Measurements from ENCODE around the gene P3H4.

DNA sequence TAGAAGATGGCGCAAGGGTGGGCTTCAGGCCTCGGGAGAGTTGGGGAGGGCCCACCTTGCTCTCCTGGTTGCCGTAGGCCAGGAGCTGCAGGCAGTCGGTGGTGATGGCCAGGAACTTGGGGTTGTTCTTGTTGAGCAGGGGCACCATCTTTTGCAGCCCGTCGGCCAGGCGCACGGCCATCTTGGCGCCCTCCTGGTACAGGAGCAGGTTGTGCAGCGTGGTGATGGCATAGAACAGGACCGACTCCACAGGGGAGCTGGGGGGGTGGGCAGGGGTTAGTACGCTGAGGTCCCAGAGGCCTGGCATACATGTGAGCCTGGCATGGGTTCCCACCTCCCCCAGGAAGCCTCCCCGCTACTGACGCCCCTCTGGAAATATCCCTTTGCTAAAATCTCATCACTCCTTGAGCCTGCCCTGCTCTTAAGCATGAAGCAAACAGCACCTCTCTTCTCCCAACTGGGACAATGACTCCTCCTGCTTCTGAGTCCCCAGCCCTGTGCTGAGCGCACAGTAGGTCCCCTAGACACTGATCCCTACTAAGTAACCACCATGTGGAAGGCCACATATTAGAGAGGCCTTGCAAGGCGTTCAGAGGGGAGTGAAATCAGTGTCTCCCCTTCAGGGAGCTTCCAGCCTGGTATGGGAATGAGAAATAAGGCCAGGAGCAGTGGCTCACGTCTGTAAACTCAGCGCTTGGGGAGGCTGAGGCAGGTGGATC, 44.3 kb downstream of the P3H4 start:
- TF ChIP-seq, protein P1, sequence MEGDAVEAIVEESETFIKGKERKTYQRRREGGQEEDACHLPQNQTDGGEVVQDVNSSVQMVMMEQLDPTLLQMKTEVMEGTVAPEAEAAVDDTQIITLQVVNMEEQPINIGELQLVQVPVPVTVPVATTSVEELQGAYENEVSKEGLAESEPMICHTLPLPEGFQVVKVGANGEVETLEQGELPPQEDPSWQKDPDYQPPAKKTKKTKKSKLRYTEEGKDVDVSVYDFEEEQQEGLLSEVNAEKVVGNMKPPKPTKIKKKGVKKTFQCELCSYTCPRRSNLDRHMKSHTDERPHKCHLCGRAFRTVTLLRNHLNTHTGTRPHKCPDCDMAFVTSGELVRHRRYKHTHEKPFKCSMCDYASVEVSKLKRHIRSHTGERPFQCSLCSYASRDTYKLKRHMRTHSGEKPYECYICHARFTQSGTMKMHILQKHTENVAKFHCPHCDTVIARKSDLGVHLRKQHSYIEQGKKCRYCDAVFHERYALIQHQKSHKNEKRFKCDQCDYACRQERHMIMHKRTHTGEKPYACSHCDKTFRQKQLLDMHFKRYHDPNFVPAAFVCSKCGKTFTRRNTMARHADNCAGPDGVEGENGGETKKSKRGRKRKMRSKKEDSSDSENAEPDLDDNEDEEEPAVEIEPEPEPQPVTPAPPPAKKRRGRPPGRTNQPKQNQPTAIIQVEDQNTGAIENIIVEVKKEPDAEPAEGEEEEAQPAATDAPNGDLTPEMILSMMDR (IDR thresholded peaks at IDR 0.05), result no peak
- no peak for TF ChIP-seq POLR2A (IDR thresholded peaks at IDR 0.05)

All from right lobe of liver (tissue), 4 donors.